Heart left ventricle (tissue), 16 donors: ENCODE data around the gene IFNA10. TPM values are rescaled to one million over a fixed set of nuclear protein-coding genes. Genes with fewer than 3 reads are reported as not detected.
"Not testable (repeated sequence)": the region's sequence is repeated elsewhere in the genome, so short reads cannot be mapped to it uniquely, and the experiment has no call there.

Experiments
- ATAC-seq, 4 donors: fragments of 200-7000 bp; cut with Tn5 transposase; one replicate each; pipeline ENCODE4 v1.9.1; 2020 to 2022; ENCODE audit warnings: moderate library complexity in 4 of 4, mild to moderate bottlenecking in 3 of 4, moderate number of reproducible peaks in 1 of 4
- DNase-seq, 5 donors: peaks; one replicate each; pipeline ENCODE4 v3.0.0-alpha.2; 2020
- H3K27ac ChIP-seq, 12 donors: fragments of 200-600 bp; sonication (generic) in 4 of 12; one replicate each; pipeline versions ENCODE4 v1.5.0 to v1.8.0; 2016 to 2022; ENCODE audit warnings: mild to moderate bottlenecking in 2 of 12
- H3K27me3 ChIP-seq, 9 donors: fragments of 200-600 bp; sonication (generic) in 2 of 9; one replicate each; pipeline versions ENCODE4 v1.5.1 to v1.8.0; 2016 to 2022; ENCODE audit warnings: mild to moderate bottlenecking in 3 of 9
- H3K36me3 ChIP-seq, 9 donors: fragments of 200-600 bp; sonication (generic) in 2 of 9; one replicate each; pipeline versions ENCODE4 v1.5.0 to v1.8.0; 2018 to 2022; ENCODE audit warnings: mild to moderate bottlenecking in 2 of 9
- H3K4me1 ChIP-seq, 12 donors: fragments of 200-600 bp; sonication (generic) in 4 of 12; one replicate each; pipeline versions ENCODE4 v1.5.0 to v1.8.0; 2016 to 2022; ENCODE audit warnings: mild to moderate bottlenecking in 3 of 12
- H3K4me3 ChIP-seq, 12 donors: fragments of 200-600 bp; sonication (generic) in 4 of 12; one replicate each; pipeline versions ENCODE4 v1.5.0 to v1.8.0; 2017 to 2022; ENCODE audit warnings: mild to moderate bottlenecking in 9 of 12, moderate library complexity in 4 of 12
- H3K9me3 ChIP-seq, 12 donors: fragments of 200-600 bp; sonication (generic) in 4 of 12; one replicate each; pipeline versions ENCODE4 v1.5.0 to v1.8.0; 2016 to 2022; ENCODE audit warnings: mild to moderate bottlenecking in 1 of 12
- POLR2A ChIP-seq, 2 donors: fragments of 450-650 bp; IDR thresholded peaks; one replicate each; pipeline ENCODE4 v1.6.1; 2017; ENCODE audit warnings: antibody characterized with exemption in 2 of 2, mild to moderate bottlenecking in 2 of 2, moderate library complexity in 2 of 2
- WGBS, 4 donors: extraction: QIAGEN DNeasy Blood & Tissue Kit in 2 of 4; methylation state at CpG; one replicate each; pipeline versions ENCODE4 v1.1.5 to v1.1.7; 2013 to 2018; 5-methylcytosine and 5-hydroxymethylcytosine counted together
- intact Hi-C, 10 donors: fragments of 100-400 bp; cut with DNase I; formaldehyde crosslinking; loops; one replicate each; pipeline versions ENCODE4 v1.11.1 to v1.14.2; 2022
- polyA plus RNA-seq, 2 donors: library from polyadenylated mRNA; stranded (reverse); fragments of 200-250 nt; gene quantifications; one replicate each; pipeline ENCODE4 v1.2.3, GENCODE V29; 2013
- total RNA-seq, 9 donors: library from RNA; depleted of rRNA in 2 of 9; stranded (reverse); fragments of >200 nt in 2 of 9; fragmentation: NEBNext Ultra II Directional in 3 of 9; extraction: Animal tissue kit (Norgen Biotek cat#: 25700) in 3 of 9; gene quantifications; one replicate each; pipeline versions ENCODE4 v1.1.0 to v1.2.4, GENCODE V29; 2016 to 2023
- TF ChIP-seq, protein P1 (sequence below), 12 donors: fragments of 200-600 bp; sonication (generic) in 4 of 12; IDR thresholded peaks; one replicate each; pipeline versions ENCODE4 v1.5.0 to v1.8.0; 2018 to 2022; ENCODE audit warnings: antibody characterized with exemption in 12 of 12, mild to moderate bottlenecking in 5 of 12
- donor health status: ischemic (EF 13 %, LVEDD 7.1; RV severe dilation, severe dysfunction).
- donor health status: healthy with polysubstance abuse.
- donor health status: DM: no; HTN: yes; CAD: no.
- donor health status: DM: no; HTN: no; CAD: no.
- donor health status: ischemic (EF 25% LVEDD 6.9; RV normal size, moderate dysfunction).
- donor health status: ischemic (EF 25% LVEDD 5.7; RV mildly dilated, moderate dysfunction).
- donor health status: healthy.
- donor health status: DM: yes; HTN: yes; CAD: no.
- donor health status: ischemic (EF 35%, LVEDD 5.7; RV mildly dilated, moderate dysfunction).
- donor health status: nonischemic (EF 11% LVEDD 7.7; RV severe dilation, severe dysfunction).
- donor health status: DM: yes; HTN: yes; CAD: no.
- donor health status: PGD.
- donor health status: ischemic (EF 29% LVEDD 5.4; RV normal size, mild dysfunction).
- donor health status: nonischemic (EF 23%, LVEDD 6.1; RV moderate dilation, normal function).

The IFNA10 gene
- total and polyA plus RNA-seq, 11 donors: not detected

DNA sequence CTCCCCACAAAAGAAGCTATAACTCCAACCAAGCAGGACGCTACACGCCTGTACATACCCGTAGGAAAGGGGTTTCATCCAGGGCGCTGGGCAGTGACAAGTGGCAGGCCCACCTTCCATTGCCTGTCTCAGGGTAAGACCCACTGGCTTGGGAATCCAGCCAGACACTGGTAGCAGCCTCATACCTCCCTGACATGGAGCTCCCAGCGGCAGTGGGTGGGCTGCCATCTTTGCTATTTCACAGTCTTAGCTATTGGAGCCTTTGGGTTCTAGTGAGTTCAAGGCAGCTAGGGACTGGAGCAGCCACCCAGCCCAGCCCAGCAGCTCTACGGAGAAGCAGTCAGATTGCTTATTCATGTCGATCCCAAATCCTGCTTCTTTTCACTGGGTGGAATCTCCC lies 3.4 kb upstream of the IFNA10 start:
- TF ChIP-seq, protein P1, sequence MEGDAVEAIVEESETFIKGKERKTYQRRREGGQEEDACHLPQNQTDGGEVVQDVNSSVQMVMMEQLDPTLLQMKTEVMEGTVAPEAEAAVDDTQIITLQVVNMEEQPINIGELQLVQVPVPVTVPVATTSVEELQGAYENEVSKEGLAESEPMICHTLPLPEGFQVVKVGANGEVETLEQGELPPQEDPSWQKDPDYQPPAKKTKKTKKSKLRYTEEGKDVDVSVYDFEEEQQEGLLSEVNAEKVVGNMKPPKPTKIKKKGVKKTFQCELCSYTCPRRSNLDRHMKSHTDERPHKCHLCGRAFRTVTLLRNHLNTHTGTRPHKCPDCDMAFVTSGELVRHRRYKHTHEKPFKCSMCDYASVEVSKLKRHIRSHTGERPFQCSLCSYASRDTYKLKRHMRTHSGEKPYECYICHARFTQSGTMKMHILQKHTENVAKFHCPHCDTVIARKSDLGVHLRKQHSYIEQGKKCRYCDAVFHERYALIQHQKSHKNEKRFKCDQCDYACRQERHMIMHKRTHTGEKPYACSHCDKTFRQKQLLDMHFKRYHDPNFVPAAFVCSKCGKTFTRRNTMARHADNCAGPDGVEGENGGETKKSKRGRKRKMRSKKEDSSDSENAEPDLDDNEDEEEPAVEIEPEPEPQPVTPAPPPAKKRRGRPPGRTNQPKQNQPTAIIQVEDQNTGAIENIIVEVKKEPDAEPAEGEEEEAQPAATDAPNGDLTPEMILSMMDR (IDR thresholded peaks at IDR 0.05): no peak
- no peak for TF ChIP-seq POLR2A (IDR thresholded peaks at IDR 0.05)
- intact Hi-C loops: no loop called here
- no peaks in the 10 kb centered on the region for H3K4me1 ChIP-seq
- DNase-seq (no peak), ATAC-seq (no peak)
- no peaks in the 10 kb centered on the region for H3K27me3 ChIP-seq
- no peaks in the 10 kb centered on the region for H3K9me3 ChIP-seq
- H3K27ac ChIP-seq: no peak overlapping the region
- H3K36me3 ChIP-seq: no peaks in the 10 kb centered on the region
- no peak overlapping the region for H3K4me3 ChIP-seq
- 83 to 90% (median 85%) methylated on average over 7 of the region's 7 CpGs for WGBS, 4 donors

DNA sequence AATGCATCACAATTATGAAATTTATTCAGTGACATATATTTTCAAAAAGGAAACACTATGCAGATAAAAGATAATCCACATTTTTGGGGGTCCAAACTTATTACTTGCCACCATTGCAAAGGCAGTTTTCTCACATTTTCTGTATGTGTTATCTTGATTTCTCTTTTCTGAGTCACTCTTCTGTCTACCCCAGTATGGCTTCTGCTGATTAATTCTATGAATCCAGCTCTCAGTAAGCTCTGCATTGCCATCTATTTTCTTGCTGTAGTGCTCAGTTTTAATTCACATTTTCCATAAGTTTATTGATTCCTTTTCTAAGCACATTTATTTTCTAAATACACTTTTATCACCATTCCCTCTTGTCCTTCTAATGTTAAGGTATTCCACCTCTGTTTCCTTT lies 1.7 kb downstream of the IFNA10 start:
- ATAC-seq: no peak
- no peak overlapping the region for H3K4me3 ChIP-seq

DNA sequence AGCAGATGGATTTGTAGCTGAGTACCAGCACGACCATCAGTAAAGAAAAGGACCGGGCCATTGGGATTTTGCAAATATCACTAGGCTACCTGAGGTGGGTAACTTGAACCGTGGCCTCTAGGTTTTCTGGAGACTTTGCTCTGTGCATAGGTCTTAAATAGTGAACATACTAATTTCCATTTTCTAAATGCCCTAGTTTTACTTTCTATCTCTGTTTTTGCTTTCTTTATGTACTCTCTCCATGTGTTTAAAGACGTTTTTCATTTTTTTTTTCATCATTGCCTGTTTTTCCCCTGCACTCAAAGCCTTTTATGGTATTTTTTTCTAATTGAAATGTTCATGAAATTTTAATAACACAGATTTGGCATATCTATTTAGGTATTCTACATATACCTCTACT lies 4.8 kb downstream of the IFNA10 start, which contains the start of gene IFNA7:
IFNA7 (minus strand) TSS at position 101 of the 400 bp plus-strand sequence; CDS start at position 61, 40 bp downstream.
- H3K9me3 ChIP-seq, H3K4me3 ChIP-seq, H3K36me3 ChIP-seq, DNase-seq, ATAC-seq, H3K4me1 ChIP-seq, H3K27ac ChIP-seq, intact Hi-C loops, H3K27me3 ChIP-seq: not testable (repeated sequence)
- WGBS, 4 donors: 60 to 71% (median 64%) methylated on average over 4 of the region's 4 CpGs

More for the DNA sequence above, 1.7 kb downstream of the IFNA10 start:
- TF ChIP-seq, protein P1 (IDR thresholded peaks at IDR 0.05): no peak
- no peak for TF ChIP-seq POLR2A (IDR thresholded peaks at IDR 0.05)
- Histone ChIP-seq H3K4me1 (no peaks in the 10 kb centered on the region), H3K36me3 (no peaks in the 10 kb centered on the region), H3K9me3 (peaks cover 0 to 4% (median 0%) of the 10 kb centered on the region in 12 donors), H3K27me3 (no peaks in the 10 kb centered on the region), H3K27ac (no peak overlapping the region)
- intact Hi-C loops: no loop called here
- DNase-seq: no peak

DNA sequence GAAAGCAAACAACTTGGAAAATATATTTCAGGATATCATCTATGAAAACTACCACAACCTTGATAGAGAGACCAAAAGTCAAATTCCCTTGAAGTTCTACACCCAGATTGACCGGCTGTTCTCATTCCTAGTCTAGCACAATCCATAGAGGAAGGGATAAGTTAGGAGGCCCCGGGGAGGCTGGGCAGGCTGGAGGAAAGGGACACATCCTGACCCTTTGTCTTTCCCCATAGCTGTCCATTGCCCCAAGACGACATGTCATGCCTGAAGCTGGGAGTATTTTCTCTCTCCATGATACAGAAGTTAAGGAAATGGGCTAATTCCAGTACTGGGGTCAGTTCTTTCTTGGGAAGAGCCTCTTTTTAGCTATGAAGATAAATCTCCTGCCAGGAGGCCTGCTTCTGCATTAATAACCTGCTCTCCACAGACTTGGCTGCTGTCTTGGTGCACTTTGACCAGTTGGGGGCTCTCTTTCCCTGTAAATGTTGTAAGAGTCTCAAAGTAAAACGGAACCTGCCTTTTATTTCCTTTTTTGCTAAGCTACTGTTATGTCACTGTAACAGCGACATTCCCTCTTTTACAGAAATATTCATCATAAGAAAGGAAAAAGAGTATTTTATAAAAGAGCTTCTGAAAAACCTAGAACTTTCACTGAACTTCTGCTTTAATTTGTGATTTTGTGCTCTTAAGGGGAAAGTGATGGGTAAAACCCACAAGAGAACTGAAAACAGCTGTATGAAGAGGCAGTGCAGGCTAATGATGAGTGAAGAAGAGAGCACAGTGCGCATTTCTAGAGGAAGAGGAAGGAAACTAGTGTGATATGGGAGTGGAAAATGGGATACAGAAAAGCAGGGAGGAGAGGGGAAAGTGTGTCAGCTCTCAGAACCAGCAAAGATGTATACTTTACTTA lies 11.8 kb downstream of the IFNA10 start:
- H3K4me1 ChIP-seq, H3K27ac ChIP-seq, H3K36me3 ChIP-seq, DNase-seq, H3K27me3 ChIP-seq, intact Hi-C loops, H3K9me3 ChIP-seq: not testable (repeated sequence)
- TF ChIP-seq, protein P1 (IDR thresholded peaks at IDR 0.05): peak in 11 of 12 donors; percentile 19 to 62 (median 46)
- peak overlapping the region in 1 of 12 donors; percentile 13 for H3K4me3 ChIP-seq
- ATAC-seq: peak in 3 of 4 donors; percentile 62 to 82 (median 70)
- WGBS, 4 donors: 34 to 40% (median 39%) methylated on average over 6 of the region's 6 CpGs

DNA sequence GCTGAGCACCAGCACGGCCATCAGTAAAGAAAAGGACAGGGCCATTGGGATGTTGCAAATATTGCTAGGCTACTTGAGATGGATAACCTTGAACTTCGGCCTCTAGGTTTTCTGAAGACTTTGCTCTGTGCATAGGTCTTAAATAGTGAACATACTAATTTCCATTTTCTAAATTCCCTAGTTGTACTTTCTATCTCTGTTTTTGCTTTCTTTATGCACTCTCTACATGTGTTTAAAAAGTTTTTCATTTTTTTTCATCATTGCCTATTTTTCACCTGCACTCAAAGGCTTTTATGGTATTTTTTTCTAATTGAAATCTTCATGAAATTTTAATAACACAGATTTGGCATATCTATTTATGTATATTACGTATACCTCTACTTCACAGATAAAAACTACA lies 19.5 kb downstream of the IFNA10 start, which contains the start of gene IFNA4:
IFNA4 (minus strand) TSS at position 101 of the 400 bp plus-strand sequence; CDS start at position 45, 56 bp downstream.
- H3K27me3 ChIP-seq, H3K4me1 ChIP-seq, ATAC-seq, DNase-seq, H3K27ac ChIP-seq, H3K36me3 ChIP-seq, H3K4me3 ChIP-seq, H3K9me3 ChIP-seq: not testable (repeated sequence)
- WGBS, 4 donors: 82 to 93% (median 89%) methylated on average over 3 of the region's 3 CpGs
- intact Hi-C loops: loop anchor here in 1 of 10 donors (10.0 kb wide), 1 partner anchor 597 kb away; no protein-coding TSS in a partner anchor
